GM18526 (cell line): ENCODE measurements around the gene REXO5.

ENCODE experiments used
- POLR2A ChIP-seq: IDR thresholded peaks from 3 replicates; pipeline ENCODE4 v1.6.1; 2011; ENCODE audit not compliant: insufficient read length; ENCODE audit errors: extremely low read depth

REXO5 gene

DNA sequence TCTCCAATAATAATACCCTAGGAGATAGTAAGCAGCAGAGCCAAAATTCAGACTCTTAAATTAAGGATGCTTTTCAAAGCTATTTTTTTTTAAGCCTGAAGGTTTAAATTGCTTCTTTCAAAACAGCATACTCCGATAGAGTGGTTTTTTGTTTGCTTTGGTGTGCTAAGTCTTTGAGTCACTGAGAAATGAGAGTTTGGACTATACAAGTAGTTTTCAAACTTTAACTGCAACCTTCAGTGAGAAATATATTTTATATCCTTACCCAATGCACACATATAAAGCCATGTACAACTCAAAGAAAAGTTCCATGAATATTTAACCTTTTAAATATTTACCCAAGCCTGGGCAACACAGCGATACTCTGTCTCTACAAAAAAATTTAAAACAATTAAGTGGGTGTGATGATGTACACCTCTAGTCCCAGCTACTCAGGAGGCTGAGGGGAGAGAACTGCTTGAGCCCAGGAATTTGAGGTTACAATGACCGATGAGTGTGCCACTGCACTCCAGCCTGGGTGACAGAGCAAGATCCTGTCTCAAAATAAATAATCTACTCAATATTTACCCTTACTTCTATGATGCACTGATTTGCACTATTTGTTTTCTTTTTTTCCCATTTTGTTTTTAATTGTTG is 74.7 kb downstream of the REXO5 start:
- no peak for TF ChIP-seq POLR2A

DNA sequence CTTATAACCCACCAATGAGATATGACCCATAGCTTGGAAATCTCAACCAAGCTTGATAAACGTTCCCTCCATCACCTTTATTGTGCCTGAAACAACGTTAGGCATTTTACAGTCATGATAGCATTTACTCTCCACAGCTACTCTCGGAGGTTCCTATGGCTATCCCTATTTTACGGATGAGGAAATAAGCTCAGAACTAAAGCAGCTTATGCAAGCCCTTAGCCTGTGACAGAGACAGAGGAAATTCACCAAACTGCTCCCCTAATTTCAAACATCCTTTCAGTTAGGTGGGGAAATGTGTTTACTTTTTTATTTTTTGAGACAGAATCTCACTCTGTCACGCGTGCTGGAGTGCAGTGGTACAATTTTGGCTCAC is 75.2 kb downstream of the REXO5 start:
- no peak for TF ChIP-seq POLR2A

GRCh38 chr16:20883554-20884239 is 77.4 kb downstream of the REXO5 start:
- TF ChIP-seq POLR2A = no peak

DNA sequence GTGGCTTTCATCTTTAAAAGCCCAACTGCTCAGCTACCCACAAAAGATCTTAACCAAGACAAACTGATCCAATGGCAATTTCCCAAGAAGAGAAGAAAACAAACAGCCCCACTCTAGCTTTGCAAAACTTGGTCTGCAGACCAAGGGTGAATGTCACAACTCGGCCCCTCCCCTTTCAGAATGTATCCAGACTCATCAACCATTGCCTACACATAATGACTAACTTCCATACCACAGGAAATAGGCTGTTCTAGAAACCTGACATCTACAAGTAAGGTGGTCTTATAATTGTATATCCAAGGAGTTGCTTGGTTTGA is 77.9 kb downstream of the REXO5 start:
- no peak for TF ChIP-seq POLR2A

DNA sequence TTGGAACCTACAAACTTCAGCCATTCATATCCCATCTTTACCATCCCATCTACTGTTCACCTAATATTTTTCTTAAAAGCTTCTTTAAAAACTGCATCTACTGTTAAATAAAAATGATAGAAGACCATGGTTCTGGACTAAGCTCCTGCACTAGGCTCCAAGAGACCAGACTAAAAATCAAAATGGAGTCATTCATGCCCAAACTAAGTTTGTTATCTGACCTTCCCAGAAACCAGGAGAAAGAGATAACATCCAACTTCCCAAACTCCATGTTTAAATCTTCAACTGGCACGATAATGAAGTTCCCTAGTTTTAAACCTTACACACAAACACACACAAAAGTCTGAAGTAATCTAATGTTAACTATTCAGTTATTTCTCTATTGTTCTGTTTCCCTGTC is 80.0 kb downstream of the REXO5 start:
- TF ChIP-seq POLR2A = no peak

GRCh38 chr16:20887207-20887606 is 80.9 kb downstream of the REXO5 start:
- no peak for TF ChIP-seq POLR2A

DNA sequence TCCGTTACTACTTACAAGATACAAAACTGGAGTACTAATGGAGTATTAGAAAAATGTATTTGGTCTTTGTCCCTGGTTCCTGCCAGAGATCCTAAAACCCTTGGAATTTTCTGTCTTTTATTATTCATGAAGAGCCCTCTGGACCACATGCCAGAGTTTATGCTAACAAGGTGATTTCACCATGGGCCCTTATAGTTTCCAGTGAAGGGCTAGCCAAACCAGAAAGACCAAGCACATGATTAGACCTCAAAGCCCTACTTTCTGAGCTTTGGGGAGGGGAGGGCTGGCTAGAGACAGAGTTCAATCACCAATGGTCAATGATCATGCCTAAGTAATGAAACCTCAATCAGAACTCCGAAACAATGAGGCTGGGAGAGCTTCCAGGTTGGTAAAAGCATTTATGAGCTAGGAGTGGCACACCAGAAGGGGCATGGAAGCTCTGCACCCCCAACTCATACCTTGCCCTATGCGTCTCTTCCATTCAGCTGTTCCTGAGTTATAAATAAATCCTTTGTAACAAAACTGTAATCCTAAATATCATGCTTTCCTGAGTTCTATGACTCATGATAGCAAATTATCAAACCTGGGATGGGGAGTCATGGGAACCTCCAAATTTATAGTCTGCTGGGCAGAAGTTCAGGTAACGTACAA is 83.4 kb downstream of the REXO5 start:
- TF ChIP-seq POLR2A = no peak

DNA sequence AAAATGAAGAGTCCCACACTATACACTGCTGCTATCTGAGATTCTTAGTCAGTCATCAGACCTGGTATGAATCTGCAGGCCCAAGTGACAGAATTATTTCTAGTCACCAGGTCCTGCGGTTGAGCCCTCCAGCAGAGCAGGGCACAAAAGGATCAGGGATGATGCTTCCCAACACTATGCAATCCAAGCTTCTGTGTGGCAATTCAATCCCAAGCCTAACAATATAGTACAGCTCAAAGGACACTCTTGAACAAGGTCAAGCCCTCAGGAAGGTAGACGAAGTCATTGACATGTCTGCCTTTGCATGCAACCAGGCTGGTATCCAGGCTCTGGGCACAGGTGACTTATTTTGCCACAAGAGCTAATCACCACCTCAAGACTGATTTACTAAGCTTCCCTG is 88.1 kb downstream of the REXO5 start:
- TF ChIP-seq POLR2A = no peak

DNA sequence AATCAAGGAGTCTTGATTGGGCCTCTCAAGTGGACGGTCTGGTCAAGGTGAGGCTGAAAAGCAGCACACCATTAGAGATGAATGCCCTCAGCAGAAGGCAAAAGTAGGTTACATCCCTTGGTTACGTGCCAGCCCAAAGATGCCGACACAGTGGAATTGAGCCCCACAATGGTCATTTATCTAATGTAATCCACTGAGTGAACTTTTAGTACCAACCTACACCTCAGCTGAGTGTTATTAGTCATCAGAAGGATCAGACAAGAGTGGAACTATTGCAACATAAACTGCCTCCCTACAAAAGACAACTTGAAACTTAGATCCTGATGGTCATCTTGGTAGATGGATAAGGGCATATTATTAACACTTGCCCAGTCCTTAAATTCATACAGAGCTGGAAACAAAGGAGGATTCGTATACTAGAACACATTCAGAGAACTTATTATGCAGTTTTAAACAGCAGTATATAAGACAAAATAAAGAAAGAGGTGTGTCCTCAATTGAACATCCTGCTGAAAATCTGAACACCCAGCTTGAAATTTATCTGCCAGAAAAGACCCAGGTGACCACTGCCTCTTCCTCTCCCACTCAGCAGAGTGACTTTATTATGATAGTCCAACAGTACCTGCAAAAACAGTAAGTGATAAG is 91.0 kb downstream of the REXO5 start:
- no peak for TF ChIP-seq POLR2A

GRCh38 chr16:20897922-20898321 is 91.6 kb downstream of the REXO5 start:
- TF ChIP-seq POLR2A = no peak

DNA sequence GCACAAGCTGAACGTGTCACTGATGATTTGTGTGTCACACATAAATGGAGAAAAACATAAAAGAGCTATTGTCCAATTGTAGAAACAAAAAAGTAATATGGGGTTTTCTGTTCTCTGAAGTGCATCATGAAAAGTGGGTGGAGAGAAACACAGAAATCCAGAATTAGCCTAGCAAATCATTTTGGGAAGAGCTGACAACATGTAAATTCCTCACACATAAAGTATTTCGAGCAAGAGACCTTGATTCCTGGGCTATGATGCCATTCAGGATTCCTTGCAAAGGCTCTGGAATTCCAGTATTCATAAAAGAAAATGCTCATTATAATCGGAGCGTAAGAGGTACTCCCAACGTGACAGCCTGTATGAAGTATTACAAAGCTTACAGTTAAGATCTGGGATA is 92.7 kb downstream of the REXO5 start:
- TF ChIP-seq POLR2A = no peak
